CD4-positive, alpha-beta T cell treated with Interleukin-10 for 1 hour (primary cell): ENCODE measurements around the gene FMNL2.

ENCODE experiments used
- DNase-seq: peaks from one replicate; pipeline ENCODE4 v3.0.0-alpha.2; 2020

FMNL2 gene

DNA sequence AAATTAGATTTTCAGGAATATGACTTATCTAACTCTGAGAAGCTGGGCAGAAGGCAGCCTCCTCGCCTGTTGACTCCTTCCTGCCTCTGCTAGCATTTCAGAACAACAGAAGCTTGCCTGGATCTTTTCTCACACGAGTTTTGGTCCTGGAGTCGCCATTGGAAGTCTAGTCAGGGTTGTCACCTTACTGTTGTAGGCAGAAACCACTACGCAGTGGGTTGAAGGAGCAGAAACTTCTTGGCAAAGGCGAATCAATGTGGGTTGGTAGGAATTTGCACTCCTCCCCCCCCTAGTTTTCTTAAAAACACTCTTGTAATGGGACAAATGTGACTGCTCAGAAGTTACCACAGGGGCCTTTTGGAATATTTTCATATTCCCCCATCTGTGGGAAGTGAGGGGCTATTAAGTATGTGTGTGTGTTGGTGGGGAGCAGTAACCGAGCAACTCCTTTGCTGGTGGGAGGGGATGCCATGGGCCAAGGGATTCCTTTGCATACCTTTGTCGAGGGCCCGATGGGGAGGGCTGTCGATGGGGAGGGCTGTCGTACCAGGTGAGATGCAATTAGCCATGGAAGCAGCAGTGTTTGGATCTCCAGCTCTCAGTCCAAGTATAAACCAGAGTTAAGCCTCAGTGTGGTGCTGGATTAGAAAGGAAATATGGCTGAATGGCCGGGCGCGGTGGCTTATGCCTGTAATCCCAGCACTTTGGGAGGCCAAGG lies 117.4 kb downstream of the FMNL2 start:
- no peak for DNase-seq

DNA sequence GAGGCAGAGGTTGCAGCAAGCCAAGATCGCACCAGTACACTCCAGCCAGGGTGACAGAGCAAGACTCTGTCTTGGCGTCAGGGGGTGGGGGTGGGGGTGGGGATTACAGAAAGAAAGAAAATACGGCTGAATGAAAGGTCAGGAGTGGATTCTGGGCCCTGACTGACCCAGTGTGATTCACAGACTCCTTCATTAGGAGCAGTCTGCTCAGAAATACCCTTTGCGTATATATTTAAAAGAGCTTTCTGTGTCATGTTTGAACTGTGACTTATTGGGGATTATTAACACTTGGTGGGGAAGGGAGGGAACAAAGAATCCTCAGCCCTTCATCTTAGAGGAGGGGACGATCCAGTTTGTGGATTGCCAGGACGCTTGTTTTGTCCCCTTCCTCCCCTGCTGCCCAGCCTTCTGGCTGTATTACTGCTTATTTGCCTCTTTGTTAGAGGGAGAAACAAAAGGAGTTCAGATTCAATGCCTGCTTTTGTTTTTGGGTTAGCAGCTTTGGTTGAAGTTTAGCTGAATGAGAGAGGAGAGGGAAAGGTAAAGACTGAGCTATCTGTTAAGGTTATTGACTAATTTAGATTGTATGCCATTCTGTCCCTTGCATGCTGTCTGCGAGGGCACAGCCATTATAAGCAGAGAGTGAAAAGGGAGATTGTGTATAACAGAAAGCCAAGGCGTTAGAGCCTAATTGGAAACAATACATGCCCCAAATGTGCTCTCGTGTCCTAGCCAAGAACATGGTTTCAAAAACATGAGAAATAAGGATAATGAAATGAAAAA lies 118.3 kb downstream of the FMNL2 start:
- no peak for DNase-seq

DNA sequence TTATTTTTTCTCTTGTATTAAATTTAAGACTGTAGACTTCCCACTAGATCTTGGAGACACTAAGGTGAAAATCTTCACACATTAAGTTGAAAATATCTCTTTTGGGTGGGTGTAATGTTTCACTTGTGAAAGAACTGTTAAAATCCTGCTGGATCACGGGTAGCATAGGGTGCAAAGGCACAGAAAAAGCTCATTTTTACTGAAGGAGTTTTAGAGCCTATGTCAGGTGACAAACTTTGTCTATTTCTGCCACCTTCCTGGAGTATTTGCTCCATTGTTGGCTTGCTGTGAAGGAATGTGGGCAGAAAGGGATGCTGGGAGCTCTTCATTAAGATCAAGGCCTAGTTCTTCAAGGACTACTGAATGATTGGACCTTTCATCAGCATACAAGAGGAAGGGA lies 119.4 kb downstream of the FMNL2 start:
- no peak for DNase-seq

DNA sequence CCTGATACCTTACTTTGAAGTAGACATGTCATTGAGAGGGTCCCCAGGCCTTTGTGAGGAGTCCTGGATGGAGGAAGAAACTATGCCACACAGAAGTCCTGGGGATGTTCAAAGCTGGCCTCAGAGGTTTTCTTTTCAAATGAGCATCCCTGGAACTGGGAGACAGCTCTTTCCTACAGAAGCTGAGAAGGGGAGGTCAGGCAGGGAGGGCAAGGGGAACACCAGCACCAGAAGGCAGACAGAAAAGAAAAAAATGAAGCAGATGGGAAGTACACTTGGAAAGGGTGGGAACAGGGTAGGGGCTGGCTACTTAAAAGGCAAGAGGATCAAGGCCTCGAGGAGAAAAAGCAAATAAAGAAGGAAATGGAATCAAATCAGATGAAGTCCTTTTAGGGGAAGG lies 120.0 kb downstream of the FMNL2 start:
- DNase-seq, result no peak

DNA sequence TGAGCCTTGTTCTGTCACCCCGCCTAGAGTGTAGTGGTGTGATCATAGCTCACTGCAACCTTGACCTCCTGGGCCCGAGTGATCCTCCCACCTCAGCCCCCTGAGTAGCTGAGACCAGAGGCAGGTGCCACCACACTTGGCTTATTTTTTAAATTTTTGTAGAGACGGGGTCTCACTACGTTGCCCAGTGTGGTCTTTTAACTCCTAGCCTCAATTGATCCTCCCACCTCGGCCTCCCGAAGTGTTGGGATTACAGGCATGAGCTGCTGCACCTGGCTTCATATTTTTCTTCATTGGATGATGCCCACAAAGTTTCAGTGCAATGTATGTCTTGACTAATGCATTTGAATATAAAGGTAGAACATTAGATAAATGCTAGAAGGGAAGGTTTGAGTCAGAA lies 120.8 kb downstream of the FMNL2 start:
- no peak for DNase-seq

DNA sequence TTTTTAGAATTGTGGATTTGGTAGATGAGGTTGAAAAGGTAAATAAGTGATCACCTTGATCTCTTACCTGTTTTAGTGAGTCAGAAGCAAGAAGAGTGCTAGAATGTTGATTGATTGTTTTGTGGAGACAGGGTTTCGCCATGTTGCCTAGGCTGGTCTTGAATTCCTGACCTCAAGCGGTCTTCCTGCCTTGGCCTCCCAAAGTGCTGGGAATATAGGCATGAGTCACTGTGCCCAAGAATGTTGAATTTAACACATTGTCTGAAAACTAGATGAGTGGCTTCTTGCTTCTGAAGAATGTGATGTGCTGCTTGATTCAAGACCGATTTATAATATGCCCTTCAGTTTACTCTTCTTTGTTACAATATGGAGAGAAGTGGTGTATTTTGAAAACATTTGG lies 121.3 kb downstream of the FMNL2 start:
- no peak for DNase-seq

DNA sequence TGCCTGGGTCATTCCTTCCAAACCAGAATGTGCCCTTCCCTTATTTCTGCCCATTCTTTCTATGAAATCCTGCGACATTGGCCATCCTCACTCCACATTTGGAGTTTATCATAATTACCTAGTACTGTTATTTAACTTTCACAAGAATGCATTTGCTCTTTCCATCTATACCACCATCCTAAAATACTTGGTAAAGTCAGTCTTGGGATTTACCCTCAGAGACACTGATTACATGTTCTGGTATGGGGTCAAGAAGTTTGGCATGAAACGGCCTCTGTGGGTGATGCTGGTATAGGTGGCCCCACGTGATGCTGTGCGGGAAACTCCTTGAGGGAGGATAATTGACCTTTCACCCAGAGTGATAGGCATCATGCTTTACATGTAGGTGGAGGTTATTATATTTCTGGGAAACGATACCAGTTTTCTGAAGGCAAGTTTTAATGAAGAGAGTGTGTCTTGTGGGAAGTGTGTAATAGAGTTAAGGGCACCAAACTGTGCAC lies 123.5 kb downstream of the FMNL2 start:
- no peak for DNase-seq

DNA sequence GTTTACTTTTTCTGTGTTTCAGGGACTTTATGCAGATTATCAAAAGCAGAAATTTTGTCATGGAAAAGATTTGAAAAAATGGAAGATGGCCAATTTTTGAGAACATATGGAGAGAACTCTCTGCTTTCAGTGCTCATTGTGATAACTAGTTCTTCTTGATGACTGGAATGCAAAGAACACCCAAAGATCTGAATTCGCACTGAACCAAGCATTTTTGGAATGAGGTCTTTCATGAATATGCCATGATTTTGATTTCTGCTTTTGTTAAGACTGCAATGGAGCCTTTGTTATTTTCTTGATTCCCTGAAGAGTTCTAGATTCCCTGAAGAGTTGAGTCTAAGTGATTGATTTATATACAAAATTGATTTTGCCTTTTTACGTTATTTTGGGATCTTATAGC lies 124.1 kb downstream of the FMNL2 start:
- DNase-seq, result no peak

DNA sequence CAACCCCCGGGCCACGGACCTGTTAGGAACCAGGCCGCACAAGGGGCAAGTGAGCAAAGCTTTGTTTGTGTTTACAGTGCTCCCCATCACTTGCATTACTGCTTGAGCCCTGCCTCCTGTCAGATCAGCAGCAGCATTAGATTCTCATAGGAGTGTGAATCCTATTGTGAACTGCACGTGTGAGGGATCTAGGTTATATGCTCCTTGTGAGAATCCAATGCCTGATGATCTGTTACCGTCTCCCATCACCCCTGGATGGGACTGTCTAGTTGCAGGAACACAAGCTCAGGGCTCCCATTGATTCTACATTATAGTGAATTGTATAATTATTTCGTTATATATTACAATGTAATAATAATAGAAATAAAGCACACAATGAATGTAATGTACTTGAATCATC lies 125.6 kb downstream of the FMNL2 start:
- DNase-seq, result no peak

DNA sequence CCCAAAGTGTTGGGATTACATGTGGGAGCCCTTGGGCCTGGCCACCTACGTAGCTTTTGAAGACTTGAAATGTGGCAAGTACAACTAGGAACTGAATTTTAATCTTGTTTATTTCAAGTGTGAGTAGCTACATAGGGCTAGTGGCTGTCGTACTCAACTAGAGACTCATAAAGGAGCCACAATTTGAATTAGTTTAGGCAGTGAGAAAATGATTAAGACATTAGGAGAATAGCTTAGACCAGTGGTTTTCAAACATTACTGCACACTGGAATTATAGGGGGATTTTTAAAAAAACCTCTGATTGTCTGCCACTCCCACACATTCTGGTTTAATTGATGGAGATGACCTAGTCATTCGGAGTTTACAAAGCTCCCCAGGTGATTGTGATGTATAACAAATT lies 127.1 kb downstream of the FMNL2 start:
- DNase-seq, result no peak

DNA sequence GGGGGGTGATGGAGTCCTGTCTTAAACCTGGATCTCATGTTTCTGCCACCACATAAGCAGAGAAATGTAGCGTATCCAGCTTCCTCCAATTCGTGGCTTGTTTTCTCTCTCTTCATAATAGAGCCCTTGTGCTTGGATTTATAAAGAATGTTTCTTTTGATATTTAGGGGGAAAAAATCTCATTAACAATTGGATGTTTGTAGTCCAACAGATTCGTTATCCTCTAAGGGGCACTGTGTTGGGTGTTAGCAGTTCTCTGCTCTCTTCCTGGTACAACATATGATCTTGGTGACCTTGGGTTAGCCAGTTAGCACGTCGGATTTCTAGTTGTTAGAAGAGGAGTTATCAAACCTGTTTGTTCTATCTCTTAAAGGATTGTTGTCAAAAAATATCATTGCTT lies 127.8 kb downstream of the FMNL2 start:
- no peak for DNase-seq

DNA sequence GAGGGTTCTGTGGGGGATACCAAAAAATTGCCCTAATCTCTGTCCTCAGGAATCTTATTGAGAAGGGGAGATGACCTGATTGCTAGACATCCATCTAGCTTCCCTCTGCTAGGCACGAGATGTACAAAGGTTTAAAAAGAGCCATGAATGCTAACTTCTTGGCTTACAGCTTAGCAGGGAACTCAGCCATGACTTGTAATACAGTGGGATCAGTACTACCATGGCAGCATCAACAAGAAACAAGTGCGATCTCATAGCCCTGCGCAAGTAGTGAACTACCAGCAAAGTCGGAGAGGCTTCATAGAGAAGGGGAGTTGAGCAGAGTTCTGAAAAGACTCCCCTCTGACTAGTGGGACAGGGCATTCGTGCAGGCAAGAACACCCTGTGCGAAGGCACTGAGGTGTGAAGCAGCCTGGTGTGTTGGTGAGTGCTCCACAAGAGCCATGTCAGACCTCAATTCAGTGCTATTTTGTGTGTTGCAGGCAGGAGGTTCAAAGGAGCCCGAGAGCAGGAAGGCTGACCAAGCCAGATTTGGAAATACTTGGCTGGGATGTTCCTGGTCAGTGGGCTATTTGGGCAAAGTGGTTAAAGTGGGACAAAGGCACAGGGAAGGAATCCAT lies 130.0 kb downstream of the FMNL2 start:
- no peak for DNase-seq

DNA sequence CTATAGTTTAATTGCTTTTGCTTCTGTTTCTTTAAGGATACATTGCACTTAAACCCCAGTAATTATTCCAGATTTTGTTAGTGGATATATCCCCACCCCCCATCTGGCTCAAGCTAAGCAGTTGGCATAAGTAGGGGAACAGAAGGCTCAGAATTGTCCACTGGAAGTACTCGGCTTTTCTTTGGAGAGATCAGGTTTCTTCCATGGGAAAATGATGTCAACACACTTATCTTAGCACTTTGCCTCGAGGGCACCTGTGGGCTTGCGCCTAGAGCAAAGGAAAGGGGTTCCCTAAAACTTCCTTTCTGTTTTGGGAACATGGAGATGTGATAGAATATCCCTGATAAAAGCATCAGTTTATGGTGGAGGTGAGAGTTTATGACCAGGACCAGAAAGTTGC lies 130.6 kb downstream of the FMNL2 start:
- no peak for DNase-seq

DNA sequence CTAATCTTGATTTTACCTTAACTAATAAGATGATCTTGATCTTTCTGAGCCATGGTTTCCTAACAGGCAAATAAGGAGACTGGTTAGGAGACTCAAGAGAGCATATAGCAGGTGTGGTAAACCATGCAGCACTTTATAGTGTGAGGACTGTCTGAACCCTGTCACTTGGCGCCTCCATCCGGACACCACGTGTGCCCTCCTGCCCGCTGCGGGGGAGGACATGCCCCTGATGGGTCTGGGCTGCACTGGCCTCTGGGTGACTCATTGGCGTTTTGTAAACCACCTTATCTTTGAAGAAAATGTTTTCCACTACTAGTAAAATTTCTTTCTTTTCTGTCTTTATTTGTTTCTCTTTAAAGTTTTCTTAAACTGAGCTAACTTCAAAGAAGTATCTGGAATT lies 131.1 kb downstream of the FMNL2 start:
- no peak for DNase-seq

DNA sequence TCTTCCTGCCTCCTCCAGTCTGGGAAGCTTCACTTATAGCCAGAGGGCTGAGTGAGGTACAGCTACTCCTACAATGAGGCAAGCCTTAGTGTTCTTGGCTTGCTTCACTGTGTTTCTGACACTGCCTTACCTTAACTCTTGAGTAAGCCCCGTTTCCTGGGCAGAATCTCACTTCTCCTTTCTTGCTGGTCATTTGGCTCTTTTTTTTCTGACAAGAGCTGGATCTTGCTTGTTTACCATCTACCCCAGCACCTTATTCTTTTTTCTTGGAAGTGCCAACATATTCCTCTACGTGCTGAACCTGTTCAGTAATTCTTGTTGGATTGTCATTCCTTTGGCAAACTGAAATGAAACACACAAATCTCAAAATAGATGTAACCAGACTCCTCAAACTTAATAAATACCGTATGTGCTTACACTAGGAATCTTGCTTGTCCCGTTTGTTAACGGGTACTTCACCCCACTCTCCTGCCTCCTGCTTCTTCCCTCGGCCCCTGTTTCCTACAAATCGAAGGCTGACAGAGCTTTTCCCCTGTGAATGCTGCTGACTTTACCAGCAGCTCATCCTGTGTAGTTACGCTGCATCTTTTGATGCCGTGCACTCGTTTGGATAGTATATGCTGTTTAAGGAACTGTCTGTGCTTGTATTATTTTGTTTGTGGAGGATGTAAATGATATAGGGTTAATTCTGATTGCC lies 132.2 kb downstream of the FMNL2 start:
- DNase-seq, result no peak

DNA sequence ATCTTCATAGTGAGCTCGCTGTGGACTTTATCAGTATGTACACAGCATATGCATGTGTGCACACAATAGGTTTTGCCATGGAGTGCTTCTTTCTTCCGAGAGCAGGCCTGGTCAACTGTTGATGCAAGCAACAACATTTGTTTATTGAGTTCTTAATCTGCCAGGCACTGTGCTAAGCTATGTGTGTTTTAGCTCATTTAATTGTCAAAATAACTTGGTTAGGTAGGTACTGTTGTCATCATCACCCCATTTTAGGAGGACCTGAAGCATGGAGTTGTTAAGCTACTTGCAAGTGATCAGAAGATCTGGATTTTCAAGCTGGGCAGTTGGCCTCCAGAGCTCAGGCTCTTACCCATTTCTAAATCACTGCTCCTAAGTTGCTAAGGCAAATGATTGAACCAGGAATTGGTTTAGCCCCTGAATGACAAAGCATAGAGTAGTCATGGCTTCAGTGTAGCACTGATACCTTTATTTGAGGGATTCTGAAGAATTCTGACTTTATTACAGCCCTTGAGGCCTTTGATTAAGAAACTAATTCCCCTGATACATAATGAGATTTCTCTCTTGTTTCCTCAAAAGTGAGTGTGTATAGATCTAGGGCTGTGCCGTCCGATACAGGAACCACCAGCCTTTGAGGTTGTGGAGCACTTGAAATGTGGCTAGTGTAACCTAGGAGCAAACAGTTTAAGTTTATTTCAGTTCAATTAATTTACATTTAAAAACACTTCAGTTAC lies 132.9 kb downstream of the FMNL2 start:
- DNase-seq, result no peak

DNA sequence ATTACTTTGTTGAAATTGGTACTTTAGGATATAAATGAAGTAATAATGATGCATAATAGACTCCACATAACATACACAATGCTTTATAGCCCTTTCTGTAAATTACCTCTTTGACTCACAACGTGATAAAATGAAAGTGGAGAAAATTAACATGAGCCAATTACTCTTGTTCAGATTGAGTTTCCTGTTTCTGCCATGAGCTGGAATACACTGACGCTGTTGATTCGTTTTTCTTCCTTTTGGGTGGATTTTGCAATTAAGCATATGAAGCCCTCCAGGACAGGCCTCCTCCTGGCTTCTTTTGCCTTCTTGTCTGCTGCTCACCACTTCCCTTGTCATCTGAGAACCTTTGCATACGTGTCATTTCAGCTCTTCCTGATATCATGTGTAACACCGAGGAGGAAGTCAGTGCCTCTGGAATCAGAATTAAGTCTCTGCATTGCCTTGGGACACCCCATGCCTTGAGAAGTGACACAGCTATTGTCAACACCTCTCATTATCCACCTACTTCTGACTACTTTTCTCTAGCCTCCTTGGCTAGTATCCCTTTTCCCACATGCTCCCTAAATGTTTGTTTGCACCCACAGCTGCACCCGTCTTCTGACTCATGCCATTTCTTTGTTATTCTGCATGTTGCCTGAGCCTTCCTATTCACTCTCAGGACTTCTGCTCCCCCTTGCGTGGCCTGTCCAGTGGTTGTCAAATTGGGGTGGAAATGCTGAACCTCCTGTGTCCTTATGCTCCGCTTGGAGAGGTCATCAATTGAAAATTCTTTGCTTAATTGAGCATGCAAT lies 134.1 kb downstream of the FMNL2 start:
- no peak for DNase-seq

DNA sequence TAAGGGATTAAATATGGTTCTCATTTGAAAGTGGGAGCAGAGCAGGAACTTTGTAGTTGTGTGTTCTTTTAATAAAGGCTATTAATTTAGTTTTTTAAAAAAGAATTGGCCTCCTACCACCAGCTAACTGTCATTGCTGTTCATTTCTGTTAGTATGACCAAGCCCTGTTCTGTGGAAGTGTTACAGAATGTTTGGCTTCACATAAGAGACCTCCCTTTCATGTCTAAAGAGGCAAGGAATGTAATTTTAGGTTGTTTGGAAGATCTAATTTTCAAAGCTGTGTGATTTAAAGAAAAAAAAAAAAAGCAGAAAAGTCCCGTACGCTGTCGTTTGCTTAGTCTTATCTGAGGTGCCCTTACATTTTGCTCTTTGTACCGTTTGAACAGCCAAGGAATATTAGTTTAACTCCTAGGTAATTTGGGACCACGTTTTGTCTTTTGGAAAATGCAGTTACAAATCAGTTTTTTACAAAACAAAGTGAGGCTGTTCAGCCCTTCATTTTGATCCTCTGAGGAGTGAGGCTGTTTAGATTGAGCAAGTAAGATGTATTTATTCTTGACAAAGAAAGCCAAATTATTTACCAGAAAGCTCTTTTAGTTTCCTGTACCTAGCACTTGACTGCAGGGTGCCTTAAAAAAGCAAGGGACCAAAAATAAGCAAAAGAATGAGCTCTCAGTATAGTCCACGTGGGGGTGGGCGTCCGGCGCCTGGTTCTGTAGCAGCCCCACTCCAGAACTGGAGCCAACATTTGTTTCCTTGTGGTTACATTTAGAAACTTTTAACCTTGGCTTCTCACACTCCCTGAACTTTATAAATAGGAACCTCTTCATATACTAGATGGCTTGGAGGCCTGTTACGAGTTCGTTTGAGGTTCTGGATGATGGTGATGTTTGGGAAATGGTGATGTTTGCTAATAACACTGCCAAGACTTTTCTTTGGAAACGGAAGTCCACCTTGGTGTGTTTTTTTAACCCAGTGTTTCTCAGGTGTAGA lies 136.2 kb downstream of the FMNL2 start:
- DNase-seq, result no peak

DNA sequence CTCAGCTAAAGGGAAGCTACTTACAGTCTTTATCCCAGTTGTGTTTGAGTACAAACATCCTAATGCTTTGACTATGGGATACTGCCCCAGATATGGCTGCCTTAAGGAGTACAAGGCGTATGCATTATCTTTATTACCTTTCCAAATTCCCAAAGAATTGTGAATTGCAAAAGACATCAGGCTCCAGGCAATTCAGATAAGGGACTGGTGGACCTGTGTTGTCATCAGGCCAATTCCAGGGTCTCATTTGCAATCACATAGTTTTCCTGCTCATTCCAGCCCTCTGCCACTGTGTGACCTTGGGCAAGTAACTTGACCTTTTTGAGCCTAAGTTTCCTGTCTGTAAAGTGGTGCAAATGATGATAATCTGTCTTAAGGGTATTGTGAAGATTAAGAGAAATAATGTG lies 137.5 kb downstream of the FMNL2 start:
- DNase-seq, result no peak

DNA sequence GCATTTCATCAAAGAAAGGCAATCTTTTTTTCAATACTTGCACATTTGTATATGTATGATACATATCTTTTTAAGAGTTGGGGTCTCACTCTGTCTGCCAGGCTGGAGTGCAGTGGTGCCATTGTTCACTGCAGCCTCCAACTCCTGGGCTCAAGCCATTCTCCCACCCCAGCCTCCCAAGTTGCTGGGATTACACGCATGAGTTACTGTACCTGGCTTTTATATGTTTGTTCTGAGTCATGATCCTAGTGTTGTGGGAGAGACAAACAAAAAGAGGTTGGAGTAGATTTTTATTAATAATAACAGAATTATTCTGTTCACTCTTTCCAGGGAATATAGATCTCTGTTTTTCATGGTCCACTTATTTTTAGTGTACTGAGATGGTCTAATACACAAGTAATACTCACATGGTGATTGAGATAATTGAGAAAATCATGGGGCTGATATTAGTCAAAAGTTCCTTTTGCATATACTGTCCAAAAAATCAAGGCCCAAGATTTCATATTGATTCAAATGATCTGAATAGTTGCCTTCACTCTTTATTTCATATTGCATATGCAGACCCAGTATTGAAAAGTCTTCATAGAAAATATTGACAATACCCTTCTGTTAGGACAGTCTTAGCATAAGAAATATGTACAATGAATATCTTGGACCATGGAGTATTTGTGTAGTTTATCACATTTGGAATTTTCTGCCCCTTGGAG lies 138.3 kb downstream of the FMNL2 start:
- no peak for DNase-seq
